ENCODE measurements around the gene OTOGL. TPM values are rescaled to one million over a fixed set of nuclear protein-coding genes. Genes with fewer than 3 reads are reported as not detected.

The OTOGL gene
- total RNA-seq, 3 donors from 2014 or later, result 0.10 to 0.66 (median 0.61) TPM

- intact Hi-C loops (cut with DNase I, micrococcal nuclease), result no loop called here
- no peaks in the 10 kb centered on the region for H3K4me1 ChIP-seq (ENCODE audit: low read depth)
Measured at GRCh38 chr12:80332827-80333226, 233.5 kb downstream of the OTOGL start.

GRCh38 chr12:80352474-80352873, 253.1 kb downstream of the OTOGL start:
- DNase-seq, result no peak
- no peaks in the 10 kb centered on the region for H3K4me1 ChIP-seq (ENCODE audit: low read depth)
- no peak overlapping the region for H3K4me3 ChIP-seq
- no peak for ATAC-seq
- H3K9me3 ChIP-seq, result no peaks in the 10 kb centered on the region
- no peaks in the 10 kb centered on the region for H3K36me3 ChIP-seq (ENCODE audit: low read depth)
- TF ChIP-seq, protein P1, sequence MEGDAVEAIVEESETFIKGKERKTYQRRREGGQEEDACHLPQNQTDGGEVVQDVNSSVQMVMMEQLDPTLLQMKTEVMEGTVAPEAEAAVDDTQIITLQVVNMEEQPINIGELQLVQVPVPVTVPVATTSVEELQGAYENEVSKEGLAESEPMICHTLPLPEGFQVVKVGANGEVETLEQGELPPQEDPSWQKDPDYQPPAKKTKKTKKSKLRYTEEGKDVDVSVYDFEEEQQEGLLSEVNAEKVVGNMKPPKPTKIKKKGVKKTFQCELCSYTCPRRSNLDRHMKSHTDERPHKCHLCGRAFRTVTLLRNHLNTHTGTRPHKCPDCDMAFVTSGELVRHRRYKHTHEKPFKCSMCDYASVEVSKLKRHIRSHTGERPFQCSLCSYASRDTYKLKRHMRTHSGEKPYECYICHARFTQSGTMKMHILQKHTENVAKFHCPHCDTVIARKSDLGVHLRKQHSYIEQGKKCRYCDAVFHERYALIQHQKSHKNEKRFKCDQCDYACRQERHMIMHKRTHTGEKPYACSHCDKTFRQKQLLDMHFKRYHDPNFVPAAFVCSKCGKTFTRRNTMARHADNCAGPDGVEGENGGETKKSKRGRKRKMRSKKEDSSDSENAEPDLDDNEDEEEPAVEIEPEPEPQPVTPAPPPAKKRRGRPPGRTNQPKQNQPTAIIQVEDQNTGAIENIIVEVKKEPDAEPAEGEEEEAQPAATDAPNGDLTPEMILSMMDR (IDR thresholded peaks at IDR 0.05), result no peak
- intact Hi-C loops (cut with DNase I, micrococcal nuclease), result no loop called here

More at GRCh38 chr12:80332827-80333226, 233.5 kb downstream of the OTOGL start:
- Histone ChIP-seq H3K9me3 (no peaks in the 10 kb centered on the region), H3K36me3 (ENCODE audit: low read depth) (no peaks in the 10 kb centered on the region), H3K4me3 (no peak overlapping the region)
- ATAC-seq (no peak), DNase-seq (no peak)
- TF ChIP-seq, protein P1 (IDR thresholded peaks at IDR 0.05), result no peak

- Histone ChIP-seq H3K4me1 (ENCODE audit: low read depth) (no peaks in the 10 kb centered on the region), H3K4me3 (no peak overlapping the region), H3K9me3 (no peaks in the 10 kb centered on the region), H3K36me3 (ENCODE audit: low read depth) (no peaks in the 10 kb centered on the region)
- ATAC-seq (no peak), DNase-seq (no peak)
- TF ChIP-seq, protein P1 (IDR thresholded peaks at IDR 0.05), result no peak
- intact Hi-C loops (cut with DNase I, micrococcal nuclease), result no loop called here
Measured at GRCh38 chr12:80353254-80353653, 253.9 kb downstream of the OTOGL start.

DNA sequence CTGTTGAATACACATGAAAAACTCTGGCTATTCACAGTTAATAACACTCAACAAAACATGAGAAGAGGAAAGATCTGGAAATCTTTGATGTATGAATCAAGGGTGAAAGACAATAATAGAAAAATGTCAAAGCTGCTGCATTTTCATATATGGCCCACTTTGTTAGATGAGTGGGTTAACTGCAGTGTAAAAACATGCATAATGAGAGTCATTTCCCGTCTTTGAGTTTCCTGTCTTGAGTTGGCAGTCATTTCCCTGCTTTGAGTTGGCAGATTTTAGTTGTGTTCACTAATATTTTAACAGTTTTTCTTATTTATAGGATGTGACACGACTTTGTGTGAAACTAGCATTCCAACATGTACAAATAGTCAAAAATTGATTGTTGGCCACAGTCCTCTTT, 256.8 kb downstream of the OTOGL start:
- Histone ChIP-seq H3K4me3 (no peak overlapping the region), H3K4me1 (ENCODE audit: low read depth) (no peaks in the 10 kb centered on the region), H3K36me3 (ENCODE audit: low read depth) (no peaks in the 10 kb centered on the region), H3K9me3 (no peaks in the 10 kb centered on the region)
- TF ChIP-seq, protein P1 (IDR thresholded peaks at IDR 0.05), result no peak
- intact Hi-C loops (cut with DNase I, micrococcal nuclease), result no loop called here
- ATAC-seq (no peak), DNase-seq (no peak)

DNA sequence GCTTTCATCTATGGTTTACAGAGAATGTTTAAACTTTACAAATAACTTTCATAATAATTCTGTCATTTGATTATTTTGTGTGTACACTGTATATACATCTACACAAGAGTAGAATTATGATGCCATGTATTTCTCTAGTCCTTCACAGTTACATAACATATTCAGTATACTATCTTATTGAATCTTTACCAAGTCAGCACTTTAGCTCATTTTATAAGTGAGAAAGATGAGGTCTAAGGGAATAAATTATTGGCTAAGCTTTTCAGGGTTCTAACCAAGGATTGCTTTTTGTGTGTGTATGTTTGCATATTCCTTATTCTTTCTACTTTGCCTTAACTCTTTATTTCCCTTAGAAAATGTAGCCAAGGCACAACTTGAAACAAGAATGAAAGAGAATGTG, 260.4 kb downstream of the OTOGL start:
- intact Hi-C loops (cut with DNase I, micrococcal nuclease), result no loop called here
- TF ChIP-seq, protein P1 (IDR thresholded peaks at IDR 0.05), result no peak

GRCh38 chr12:80364056-80364455, 264.7 kb downstream of the OTOGL start:
- Histone ChIP-seq H3K36me3 (ENCODE audit: low read depth) (no peaks in the 10 kb centered on the region), H3K4me1 (ENCODE audit: low read depth) (no peaks in the 10 kb centered on the region), H3K9me3 (no peaks in the 10 kb centered on the region), H3K4me3 (no peak overlapping the region)
- DNase-seq, result no peak
- TF ChIP-seq, protein P1 (IDR thresholded peaks at IDR 0.05), result no peak
- no peak for ATAC-seq
- intact Hi-C loops (cut with DNase I, micrococcal nuclease), result no loop called here

More for the DNA sequence above, 260.4 kb downstream of the OTOGL start:
- Histone ChIP-seq H3K4me3 (no peak overlapping the region), H3K36me3 (ENCODE audit: low read depth) (no peaks in the 10 kb centered on the region), H3K9me3 (no peaks in the 10 kb centered on the region), H3K4me1 (ENCODE audit: low read depth) (no peaks in the 10 kb centered on the region)
- DNase-seq (no peak), ATAC-seq (no peak)

Measured in mucosa of descending colon (tissue), 3 donors.